GM18511 (cell line): Measurements from ENCODE around the gene INSR.
"Not testable (repeated sequence)": the region's sequence is repeated elsewhere in the genome, so short reads cannot be mapped to it uniquely, and the experiment has no call there.

Experiments used
- ATAC-seq: cut with Tn5 transposase; IDR thresholded peaks from one replicate; pipeline ENCODE4 v1.9.1; 2021; ENCODE audit warnings: mild to moderate bottlenecking, moderate library complexity; ENCODE audit not compliant: unreplicated experiment

INSR gene

GRCh38 chr19:7147119-7147675, 147.0 kb downstream of the INSR start:
- ATAC-seq, result not testable (repeated sequence)

GRCh38 chr19:7146086-7146485, 148.1 kb downstream of the INSR start:
- ATAC-seq, result not testable (repeated sequence)

- ATAC-seq, result no peak
Measured at GRCh38 chr19:7145494-7145893, 148.7 kb downstream of the INSR start.

- ATAC-seq, result no peak
Measured at GRCh38 chr19:7142771-7143170, 151.4 kb downstream of the INSR start.

- ATAC-seq, result no peak
Measured at GRCh38 chr19:7140137-7140536, 154.1 kb downstream of the INSR start.

- no peak for ATAC-seq
Measured at GRCh38 chr19:7139095-7139494, 155.1 kb downstream of the INSR start.

GRCh38 chr19:7138402-7138801, 155.8 kb downstream of the INSR start:
- ATAC-seq, result no peak

- ATAC-seq, result no peak
Measured at GRCh38 chr19:7137120-7137519, 157.1 kb downstream of the INSR start.

- ATAC-seq, result no peak
Measured at GRCh38 chr19:7132054-7132453, 162.2 kb downstream of the INSR start.

GRCh38 chr19:7130043-7130442, 164.2 kb downstream of the INSR start:
- ATAC-seq, result no peak

GRCh38 chr19:7126132-7126531, 168.1 kb downstream of the INSR start:
- no peak for ATAC-seq

- no peak for ATAC-seq
Measured at GRCh38 chr19:7125221-7125620, 169.0 kb downstream of the INSR start.

GRCh38 chr19:7124782-7125181, 169.4 kb downstream of the INSR start:
- ATAC-seq, result no peak

- no peak for ATAC-seq
Measured at GRCh38 chr19:7122701-7123100, 171.5 kb downstream of the INSR start.

GRCh38 chr19:7120499-7120898, 173.7 kb downstream of the INSR start:
- no peak for ATAC-seq

- ATAC-seq, result no peak
Measured at GRCh38 chr19:7119582-7119981, 174.6 kb downstream of the INSR start.

- no peak for ATAC-seq
Measured at GRCh38 chr19:7117248-7117647, 177.0 kb downstream of the INSR start.

GRCh38 chr19:7115721-7116120, 178.5 kb downstream of the INSR start:
- ATAC-seq, result no peak

GRCh38 chr19:7113233-7113632, 181.0 kb downstream of the INSR start:
- ATAC-seq, result no peak

GRCh38 chr19:7112675-7113074, 181.5 kb downstream of the INSR start:
- no peak for ATAC-seq

GRCh38 chr19:7109678-7110289, 184.4 kb downstream of the INSR start:
- no peak for ATAC-seq

- ATAC-seq, result no peak
Measured at GRCh38 chr19:7106711-7107657, 187.2 kb downstream of the INSR start.
